ENCODE results near the gene SRRM2. TPM values are rescaled to one million over a fixed set of nuclear protein-coding genes. Genes with fewer than 3 reads are reported as not detected.

SRRM2 gene
- polyA plus RNA-seq, 10 donors, result 351 to 593 (median 450) TPM

DNA sequence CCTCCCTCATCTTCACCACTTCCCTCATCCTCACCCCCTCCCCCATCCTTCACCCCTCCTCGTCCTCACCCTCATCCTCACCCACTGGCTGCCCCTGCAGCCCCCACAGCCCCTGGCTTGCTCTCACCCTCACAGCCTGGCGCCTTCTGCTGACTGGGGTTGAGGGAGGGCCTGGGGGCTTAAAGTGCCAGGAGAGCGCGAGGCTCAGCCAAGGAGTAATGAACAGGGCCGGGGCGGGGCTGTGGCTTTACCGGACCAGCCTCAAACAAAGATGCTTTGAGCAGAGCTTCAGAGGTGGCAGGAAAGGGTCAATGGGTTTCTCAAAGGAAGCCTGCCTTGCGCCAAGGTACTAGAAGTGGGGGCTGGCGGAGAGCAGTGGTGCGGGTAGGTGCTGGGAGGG, 35.0 kb downstream of the SRRM2 start, which contains the start of gene PRSS33:
PRSS33 (minus strand) TSS at position 155 of the 400 bp plus-strand sequence. CDS start 1,013 bp downstream, outside the sequence.
- no peak for DNase-seq

DNA sequence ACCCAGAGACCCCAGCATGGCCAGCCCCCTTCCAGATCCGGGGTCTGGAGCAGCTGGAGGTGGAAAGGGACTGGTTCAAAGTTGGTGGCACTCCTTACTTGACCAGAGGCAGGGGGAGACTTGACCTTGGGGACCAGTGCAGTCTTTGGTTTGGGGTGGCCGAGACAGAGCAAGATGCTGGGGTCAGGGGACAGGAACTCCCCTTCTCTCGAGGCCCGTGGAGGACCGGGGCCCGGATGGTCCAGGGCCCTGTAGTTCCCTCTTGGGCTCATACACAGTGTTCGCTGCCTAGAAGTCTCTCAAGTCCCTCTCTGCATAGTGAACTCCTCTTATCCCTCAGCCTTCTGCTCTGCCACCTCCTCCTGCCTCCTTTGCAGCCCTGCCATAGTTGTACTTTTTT, 35.5 kb downstream of the SRRM2 start:
- DNase-seq, result no peak

DNA sequence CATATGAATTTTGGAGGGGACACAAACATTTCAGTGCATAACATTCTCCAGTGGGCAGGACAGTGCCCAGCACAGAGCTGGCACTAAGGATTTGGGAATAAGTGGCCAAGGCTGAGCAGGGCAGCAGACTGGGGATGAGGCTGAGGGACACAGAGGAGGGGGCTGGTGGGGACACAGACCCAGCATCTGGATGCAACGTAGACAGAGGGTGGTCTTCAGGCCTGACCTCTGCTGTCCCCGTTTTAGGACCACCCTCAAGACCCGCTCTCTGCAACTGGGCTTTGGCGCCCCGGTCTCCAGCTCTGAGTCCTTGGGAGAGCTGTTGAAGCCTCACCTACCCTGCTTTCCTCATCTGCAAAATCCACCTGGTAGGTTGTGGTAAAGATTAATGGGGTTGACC, 38.2 kb downstream of the SRRM2 start:
- no peak for DNase-seq

DNA sequence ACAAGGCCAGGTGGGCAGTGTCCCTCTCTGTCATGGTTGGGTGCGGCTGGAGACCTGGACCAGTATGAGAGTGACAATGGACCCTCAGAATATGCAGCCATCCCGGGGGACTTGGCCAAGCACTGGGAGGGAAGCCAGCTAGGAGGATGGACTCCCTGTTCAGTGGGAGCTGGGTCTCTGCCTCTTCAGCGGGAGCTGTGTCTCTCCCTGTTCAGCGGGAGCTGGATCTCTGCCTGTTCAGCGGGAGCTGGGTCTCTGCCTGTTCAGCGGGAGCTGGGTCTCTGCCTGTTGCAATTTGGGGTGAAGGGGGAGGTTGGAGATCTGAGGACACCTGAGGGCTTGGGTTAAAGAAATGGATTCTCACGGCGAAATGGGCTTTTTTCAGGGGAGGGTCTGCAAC, 38.7 kb downstream of the SRRM2 start:
- no peak for DNase-seq

DNA sequence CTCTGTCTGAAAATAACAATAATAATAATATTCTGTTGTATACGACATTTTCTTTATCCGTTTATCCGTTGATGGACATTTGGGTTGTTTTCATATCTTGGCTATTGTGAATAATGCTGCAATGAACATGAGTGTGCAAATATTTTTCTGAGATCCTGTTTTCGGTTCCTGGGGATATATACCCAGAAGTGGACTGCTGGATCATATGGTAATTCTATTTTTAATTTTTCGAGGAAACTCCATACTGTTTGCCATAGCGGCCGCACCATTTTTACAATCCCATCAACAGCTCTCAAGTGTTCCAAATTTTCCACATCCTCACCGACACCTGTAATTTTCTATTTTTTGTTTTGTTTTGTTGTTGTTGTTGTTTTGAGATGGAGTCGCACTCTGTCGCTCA, 40.5 kb downstream of the SRRM2 start:
- no peak for DNase-seq

DNA sequence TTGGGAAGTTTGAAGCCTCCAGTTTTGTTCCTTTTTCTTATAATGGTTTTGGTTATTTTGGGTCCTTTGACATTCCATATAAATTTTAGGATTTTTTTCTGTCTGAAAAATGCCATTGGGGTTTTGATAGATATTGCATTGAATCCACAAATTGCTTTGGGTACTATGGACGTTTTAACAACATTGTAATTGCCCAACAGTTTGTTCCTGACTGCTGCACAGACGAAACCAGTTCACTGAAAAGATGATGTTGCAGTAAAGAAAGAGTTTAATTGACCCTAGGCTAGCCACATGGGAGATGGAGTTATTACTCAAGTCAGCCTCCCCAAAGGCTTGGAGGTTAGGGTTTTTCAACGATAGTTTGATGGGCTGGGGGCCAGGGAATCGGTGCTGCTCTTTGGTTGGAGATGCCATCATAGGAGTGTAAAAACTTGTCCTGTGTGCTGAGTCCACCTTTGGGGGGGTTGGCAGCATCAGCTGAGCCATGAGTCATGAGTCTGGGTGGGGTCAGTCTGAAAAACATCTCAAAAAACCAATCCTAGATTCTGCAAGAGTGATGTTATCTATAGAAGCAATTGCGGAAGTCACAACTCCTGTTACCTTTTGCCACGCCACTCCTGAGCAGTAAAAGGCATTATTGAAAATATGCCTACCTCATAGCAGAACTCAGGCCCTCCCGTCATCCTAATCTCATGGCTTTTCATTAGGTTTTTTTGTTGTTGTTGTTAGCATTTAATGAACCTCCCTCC, 43.1 kb downstream of the SRRM2 start:
- DNase-seq, result no peak

DNA sequence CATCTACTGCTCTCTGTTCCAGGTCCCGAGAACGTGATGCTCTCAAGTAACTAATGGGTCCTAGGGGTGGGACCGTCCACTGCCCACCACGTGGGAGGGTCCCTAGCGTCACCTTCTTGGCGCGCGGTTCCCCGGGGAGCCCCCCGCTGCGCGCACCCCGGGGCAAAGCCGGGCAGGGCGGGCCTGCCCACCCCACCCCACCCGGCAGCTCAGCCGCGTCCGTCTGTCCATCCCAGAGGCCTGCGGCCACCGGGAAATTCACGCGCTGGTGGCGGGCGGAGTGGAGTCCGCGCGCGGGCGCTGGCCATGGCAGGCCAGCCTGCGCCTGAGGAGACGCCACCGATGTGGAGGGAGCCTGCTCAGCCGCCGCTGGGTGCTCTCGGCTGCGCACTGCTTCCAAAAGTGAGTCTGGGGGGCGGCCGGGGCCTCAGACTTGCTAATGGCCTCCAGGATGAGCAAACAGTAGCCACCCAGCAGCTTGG, 46.3 kb downstream of the SRRM2 start:
- no peak for DNase-seq

DNA sequence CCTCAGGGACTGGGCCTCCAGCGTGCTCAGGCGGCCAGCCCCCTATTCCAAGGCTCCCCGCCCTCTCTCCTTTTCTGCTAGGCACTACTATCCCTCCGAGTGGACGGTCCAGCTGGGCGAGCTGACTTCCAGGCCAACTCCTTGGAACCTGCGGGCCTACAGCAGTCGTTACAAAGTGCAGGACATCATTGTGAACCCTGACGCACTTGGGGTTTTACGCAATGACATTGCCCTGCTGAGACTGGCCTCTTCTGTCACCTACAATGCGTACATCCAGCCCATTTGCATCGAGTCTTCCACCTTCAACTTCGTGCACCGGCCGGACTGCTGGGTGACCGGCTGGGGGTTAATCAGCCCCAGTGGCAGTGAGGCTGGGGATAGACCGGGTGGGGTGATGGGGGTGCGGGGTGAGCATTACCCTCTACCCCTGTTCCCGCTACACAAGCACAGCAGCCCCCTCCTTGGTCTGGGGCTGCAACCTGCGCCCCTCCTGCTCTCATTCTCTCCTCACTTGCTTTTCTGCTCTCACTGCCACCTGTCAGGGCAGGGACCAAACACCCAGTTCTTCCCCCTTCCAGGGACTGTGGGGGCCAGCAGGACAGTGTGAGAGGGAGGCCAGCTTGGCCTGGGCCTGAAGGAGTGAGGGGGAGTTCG, 46.9 kb downstream of the SRRM2 start:
- DNase-seq, result no peak

DNA sequence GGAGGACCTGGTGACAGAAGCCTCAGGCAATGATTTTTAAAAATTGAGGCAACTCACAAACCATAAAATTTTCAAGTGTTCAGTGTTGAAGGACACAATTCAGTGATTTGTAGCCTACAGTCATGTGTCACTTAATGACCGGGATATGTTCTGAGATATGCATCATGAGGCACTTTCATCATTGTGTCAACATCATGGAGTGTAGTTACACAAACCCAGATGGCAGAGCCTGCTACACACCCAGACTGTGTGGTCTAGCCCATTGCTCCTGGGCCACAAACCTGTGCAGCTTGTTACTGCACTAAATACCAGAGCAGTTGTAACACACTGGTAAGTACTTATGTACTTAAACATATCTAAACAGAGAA, 47.4 kb downstream of the SRRM2 start:
- no peak for DNase-seq

DNA sequence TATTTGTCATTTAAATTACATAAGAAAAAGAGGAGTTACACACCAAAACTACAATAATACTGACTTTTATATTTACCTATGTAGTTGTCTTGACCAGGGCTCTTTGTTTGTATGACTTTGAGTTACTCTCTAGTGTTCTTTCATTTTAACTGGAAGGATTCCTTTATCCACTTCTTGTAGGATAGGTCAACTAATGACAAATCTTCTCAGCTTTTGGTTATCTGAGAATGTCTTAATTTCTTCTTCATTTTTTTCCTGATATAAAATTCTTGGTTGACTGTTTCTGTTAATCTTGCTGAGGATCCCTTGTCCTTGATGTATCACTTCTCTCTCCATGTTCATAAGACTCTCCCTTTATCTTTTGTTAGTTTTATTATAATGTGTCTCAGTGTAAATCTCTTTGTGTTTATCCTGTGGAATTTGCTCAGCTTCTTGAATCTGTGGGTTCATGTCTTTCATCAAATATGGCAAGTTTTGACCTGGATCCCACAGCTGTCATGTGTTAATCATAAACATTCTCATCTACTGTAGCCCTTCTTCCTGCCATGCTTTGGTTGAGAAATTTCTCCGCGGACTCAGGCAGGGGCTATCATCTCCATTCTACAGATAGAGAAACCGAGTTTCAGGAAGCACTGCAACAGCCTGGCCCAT, 51.2 kb downstream of the SRRM2 start:
- DNase-seq, result no peak

DNA sequence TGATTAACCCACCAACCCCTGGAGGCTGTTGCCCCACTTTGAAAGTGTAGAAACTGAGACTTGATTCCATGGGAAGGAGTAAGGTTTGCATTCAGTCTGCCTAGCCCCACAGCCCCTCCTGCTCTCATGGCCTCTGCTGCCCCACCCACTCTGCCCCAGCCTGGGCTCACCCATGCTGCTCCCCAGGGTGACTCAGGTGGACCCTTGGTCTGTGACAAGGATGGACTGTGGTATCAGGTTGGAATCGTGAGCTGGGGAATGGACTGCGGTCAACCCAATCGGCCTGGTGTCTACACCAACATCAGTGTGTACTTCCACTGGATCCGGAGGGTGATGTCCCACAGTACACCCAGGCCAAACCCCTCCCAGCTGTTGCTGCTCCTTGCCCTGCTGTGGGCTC, 52.3 kb downstream of the SRRM2 start:
- no peak for DNase-seq

DNA sequence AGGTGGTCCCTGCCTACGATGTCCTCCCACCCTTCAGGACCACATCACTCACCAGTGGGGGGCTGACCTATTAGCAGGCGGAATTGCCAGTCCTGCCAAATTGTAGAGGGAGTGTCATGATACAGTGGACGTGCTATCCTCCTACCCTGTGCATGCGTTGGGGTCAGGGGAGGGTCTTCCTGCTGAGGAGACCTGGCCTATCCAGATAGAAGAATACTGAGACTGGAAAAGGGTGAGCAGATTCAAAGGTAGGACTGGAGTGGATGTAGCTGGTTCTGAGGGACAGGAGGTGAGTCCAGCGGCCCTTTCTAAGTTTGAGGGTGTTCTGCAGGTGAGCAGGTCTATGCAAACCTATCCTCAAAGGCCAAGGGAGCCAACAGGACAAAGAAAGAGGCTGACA, 53.8 kb downstream of the SRRM2 start:
- DNase-seq, result no peak

DNA sequence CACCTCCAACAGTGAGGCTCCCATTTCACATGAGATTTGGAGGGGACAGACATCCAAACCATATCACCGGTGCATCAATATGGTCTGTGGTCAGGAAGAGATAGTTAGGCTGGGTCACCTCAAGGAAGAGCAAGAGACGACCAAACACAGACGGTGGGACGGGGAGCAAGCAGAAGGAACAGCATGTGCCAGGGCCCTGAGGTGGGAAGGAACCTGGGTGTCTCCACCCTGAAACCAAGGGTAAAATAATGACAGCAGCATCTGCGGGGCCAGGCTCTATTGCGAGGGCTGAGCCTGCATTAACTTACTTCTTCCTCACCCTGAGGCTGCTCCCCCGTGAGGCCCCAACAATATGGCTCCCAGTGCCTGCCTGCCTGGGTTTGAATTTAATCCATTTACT, 55.7 kb downstream of the SRRM2 start:
- no peak for DNase-seq

DNA sequence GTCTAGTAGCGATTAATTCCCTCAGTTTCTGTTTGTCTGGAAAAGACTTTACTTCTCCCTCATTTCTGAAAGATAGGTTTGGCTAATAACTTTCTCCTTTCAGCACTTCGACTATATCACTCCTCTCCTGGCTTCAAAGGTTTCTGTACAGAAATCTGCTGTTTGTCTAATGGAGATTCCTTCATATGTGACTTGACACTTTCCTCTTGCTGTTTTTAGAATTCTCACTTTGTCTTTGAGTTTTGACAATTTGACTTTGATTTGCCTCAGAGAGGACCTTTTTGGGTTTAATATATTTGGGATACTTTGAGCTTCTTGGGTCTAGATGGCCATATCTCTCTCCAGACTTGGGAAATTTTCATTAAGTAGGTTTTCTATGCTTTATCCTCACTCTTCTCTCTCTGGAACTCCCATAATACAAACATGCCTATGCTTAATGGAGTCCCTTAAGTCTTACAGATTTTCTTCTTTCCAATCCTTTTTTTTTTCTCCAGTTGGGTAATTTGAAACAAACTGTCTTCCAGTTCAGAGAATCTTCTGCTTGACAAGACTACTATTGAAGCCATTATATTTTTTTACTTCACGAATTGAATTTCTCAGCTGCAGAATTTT, 56.8 kb downstream of the SRRM2 start:
- no peak for DNase-seq

DNA sequence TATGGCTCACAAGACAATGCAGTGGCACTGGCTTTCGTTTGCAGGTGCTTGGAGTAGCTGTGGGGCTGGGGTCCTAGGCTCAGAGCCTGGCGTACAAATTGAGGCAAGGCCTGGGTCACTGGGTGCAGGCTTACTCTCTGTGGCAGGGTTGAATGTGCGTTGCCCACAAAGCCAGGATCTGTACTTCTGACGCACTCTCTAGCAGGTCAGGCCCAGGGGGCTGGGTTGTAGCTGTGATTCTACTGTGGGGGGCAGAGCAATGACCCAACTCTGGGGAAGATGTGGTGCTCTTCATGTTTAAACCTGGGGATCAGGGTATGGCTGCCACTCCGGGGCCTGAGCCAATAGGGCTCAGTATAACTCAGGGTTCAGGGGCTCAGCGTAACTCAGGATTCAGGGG, 58.2 kb downstream of the SRRM2 start:
- DNase-seq, result no peak

DNA sequence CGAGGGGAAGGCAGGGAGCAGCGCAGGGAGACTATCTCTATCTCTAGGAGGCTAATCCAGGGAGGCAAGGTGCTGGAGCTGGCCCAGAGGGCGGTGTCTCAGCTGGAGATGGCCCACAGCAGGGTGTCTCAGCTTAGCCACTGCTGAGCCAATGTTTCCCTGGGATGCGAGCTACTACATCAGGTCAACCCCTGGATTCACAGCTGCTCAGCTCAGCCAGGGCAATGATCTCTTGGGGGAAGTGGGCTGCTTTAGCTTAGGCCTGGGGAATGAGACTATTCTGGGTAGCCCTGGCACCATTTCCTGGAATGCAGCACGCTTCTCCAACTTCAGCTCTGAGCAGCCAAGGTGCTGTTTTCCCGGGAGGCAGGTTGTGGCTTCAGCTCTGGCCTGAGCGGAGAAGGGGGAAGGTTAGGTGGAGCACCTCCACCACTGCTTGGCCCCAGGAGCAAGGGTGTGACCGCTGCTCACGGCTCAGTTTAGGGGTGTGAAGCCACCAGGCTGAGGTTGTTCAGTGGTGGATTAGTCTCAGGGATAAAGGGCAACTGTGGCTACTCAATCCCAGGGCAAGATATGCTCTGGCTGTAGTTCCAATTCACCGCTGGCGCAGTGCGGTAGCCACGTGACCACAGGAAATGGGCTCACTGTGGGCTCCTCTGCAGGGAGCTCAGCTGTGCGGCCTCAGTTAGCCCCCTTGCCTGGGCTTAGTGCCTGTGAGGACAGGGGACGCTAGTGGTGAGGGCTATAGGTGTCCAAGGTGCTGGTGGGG, 59.4 kb downstream of the SRRM2 start:
- no peak for DNase-seq

DNA sequence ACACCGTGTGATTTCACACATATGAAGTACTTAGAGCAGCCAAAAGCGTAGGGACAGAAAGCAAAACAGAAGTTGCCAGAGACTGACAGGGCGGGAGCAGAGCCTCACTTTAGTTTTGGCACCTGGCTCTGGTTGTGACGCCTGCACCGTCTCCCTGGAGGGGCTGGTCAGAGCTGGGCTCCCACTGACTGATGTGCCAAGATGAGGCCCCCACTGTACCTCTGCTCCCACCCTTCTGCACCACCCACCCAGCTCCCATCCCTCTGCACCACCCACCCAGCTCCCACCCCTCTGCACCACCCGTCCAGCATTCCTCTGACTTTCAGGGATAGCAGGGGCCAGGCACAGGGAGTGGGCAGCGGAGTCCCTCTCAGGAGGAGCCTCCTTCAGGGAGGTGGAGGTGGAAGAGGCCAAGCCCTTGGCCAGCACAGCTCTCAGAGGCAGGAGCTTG, 61.4 kb downstream of the SRRM2 start:
- no peak for DNase-seq

DNA sequence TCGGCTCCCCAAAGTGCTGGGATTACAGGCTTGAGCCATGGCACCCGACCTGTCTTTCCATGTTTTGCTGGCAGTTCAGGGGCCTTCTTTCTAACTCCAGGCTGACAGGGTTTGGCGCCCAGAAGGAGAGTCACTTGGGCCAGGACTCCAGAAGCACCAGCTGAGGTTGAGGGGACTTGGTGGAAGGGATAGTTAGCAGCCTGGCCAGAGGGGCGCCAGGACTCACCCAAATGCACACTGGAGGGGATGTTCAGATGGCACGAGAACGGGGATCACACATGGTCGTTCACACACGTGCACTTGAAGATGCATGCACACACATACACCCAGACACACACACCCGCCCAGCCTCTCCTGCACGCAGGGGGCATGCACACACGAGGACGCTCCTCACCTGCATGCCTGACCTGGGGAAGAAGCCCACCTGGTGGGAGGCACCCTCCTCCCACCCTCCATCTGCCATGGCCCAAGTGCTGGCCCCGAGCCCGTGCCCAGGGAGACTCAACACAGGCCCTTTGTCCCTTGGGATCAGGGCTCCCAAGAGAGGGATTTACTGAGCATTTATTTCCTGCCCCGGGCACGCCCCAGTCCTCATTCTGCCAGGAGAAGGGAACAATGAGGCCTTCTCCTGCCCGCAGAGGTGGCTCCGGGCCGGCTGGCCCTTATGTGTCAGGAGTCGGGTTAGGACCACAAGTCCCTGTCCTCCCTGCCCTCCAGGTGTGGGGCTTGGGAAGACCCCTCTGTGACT, 62.3 kb downstream of the SRRM2 start:
- DNase-seq, result no peak

DNA sequence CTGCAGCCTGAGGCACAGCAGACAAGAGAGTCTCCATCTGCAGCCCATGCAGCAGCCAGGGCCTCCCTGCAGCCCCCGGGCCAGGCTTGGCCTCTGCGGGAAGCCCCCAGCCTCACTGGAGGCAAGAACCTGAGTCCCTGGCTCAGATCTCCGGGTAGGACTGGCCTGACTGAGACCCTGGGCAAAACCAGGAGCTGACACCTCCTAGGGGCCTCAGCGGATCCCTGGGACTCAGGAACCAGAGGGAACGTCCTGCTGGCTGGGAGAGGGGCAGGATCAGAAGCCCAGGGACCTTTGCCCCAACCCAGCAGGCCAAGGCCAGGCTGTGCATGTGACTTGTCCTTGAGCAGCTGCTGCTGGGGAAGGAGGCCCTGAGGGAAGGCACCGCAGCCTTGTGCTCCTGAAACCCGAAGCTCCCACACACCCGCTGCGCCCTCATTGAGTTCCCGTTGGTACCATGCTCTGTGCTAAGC, 62.9 kb downstream of the SRRM2 start:
- no peak for DNase-seq

DNA sequence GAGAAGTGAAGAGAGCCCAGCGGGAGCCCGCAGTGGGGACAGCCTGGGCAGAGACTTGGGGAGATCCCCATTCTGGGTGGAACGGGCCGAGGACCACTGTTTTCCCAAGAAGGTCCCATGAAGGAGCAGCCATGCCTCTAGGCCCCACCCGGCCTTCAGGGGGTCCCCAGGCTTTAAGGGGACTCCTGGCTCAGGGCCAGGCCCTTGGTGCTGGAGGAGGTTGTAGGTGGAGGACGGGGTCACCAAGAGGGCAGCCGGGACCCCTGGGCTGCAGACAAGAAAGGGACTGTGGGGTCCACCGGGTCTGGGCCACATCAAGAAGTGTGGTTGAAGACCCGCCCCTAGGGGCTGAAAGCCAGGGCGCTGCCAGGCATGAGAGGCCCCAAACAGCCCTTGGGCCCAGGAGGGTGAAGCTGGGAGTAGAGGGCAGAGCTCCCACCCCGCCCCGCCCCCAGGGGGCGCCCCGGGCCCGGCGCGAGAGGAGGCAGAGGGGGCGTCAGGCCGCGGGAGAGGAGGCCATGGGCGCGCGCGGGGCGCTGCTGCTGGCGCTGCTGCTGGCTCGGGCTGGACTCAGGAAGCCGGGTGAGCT, 64.4 kb downstream of the SRRM2 start, which contains the start of gene PRSS21:
PRSS21 (plus strand) TSS at position 487 of the 589 bp plus-strand sequence; CDS start at position 519, 32 bp downstream.
- DNase-seq, result no peak
